SK-N-SH (cell line): ENCODE data around the gene PCBP3.
A peak's percentile ranks its signal among the peaks of the same experiment; 100 is the strongest.

ENCODE experiments used
- CTCF ChIP-seq: fragments of 200-600 bp; sonication (generic); IDR thresholded peaks from 2 replicates; pipeline ENCODE4 v1.6.1; 2017; ENCODE audit warnings: antibody characterized with exemption, mild to moderate bottlenecking, moderate library complexity
- GABPA ChIP-seq: IDR thresholded peaks from 2 replicates; pipeline ENCODE4 v1.4.0; 2012; ENCODE audit warnings: low read depth, mild to moderate bottlenecking
- MXI1 ChIP-seq: IDR thresholded peaks from 2 replicates; pipeline ENCODE4 v1.6.1; 2012; ENCODE audit warnings: mild to moderate bottlenecking, low read depth, low read length, improper control_type of control experiment
- POLR2AphosphoS5 ChIP-seq: IDR thresholded peaks from 2 replicates; pipeline ENCODE4 v1.6.1; 2012; ENCODE audit warnings: low read depth, low read length
- RXRA ChIP-seq: IDR thresholded peaks from 2 replicates; pipeline ENCODE4 v1.4.0; 2012; ENCODE audit warnings: low read depth, mild to moderate bottlenecking, borderline replicate concordance
- TAF1 ChIP-seq: IDR thresholded peaks from 2 replicates; pipeline ENCODE4 v1.6.1; 2012; ENCODE audit warnings: low read depth, mild to moderate bottlenecking, low read length, moderate library complexity, borderline replicate concordance
- TF ChIP-seq, protein P1 (sequence below): IDR thresholded peaks from 2 replicates; pipeline ENCODE4 v1.4.0; 2012; ENCODE audit warnings: low read depth

GRCh38 chr21:45970674-45971615 is 327.4 kb downstream of the PCBP3 start:
- no peak for TF ChIP-seq TAF1
- TF ChIP-seq, protein P1, sequence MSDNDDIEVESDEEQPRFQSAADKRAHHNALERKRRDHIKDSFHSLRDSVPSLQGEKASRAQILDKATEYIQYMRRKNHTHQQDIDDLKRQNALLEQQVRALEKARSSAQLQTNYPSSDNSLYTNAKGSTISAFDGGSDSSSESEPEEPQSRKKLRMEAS, result no peak
- peak; percentile 53; the same call in 1 of the 2 replicates for TF ChIP-seq MXI1
- no peak for TF ChIP-seq POLR2AphosphoS5
- TF ChIP-seq RXRA, result no peak
- peak; percentile 86 for TF ChIP-seq CTCF
- TF ChIP-seq GABPA, result no peak
